Neural crest cell (in vitro differentiated cells): ENCODE data around the gene MXD1. TPM values are rescaled to one million over a fixed set of nuclear protein-coding genes. Genes with fewer than 3 reads are reported as not detected.

Source experiments
- DNase-seq: peaks from one replicate; pipeline ENCODE4 v3.0.0; 2021; ENCODE audit warnings: low read depth, mixed read lengths, low spot score
- H3K27ac Mint-ChIP-seq: one replicate; pipeline ENCODE4 v1.8.0; 2021; ENCODE audit warnings: mild to moderate bottlenecking, mixed read lengths; ENCODE audit not compliant: unreplicated experiment
- H3K27me3 Mint-ChIP-seq: 2 replicates; pipeline ENCODE4 v1.8.0; 2021; ENCODE audit warnings: low read depth, mild to moderate bottlenecking, mixed read lengths
- H3K36me3 Mint-ChIP-seq: 2 replicates; pipeline ENCODE4 v1.8.0; 2021; ENCODE audit warnings: low read depth, mild to moderate bottlenecking, mixed read lengths
- H3K4me1 Mint-ChIP-seq: 2 replicates; pipeline ENCODE4 v1.8.0; 2021; ENCODE audit warnings: mixed read lengths
- H3K4me3 Mint-ChIP-seq: one replicate; pipeline ENCODE4 v1.8.0; 2021; ENCODE audit warnings: mild to moderate bottlenecking, mixed read lengths
- H3K9me3 Mint-ChIP-seq: 2 replicates; pipeline ENCODE4 v1.8.0; 2021; ENCODE audit warnings: mixed read lengths
- total RNA-seq: library from RNA; stranded (reverse); gene quantifications from 2 replicates; pipeline ENCODE4 v1.2.1, GENCODE V29; 2021
- TF ChIP-seq, protein P1 (sequence below): fragments of 200-600 bp; sonication (generic); conservative IDR thresholded peaks from 2 replicates; pipeline ENCODE4 v1.5.0; 2021; ENCODE audit warnings: antibody characterized with exemption, mild to moderate bottlenecking

MXD1 gene
- total RNA-seq, 1 donor from 2014 or later: 4.9 TPM

GRCh38 chr2:69964353-69964841, 49.5 kb downstream of the MXD1 start:
- no peaks in the 10 kb centered on the region for H3K9me3 Mint-ChIP-seq
- no peaks in the 10 kb centered on the region for H3K36me3 Mint-ChIP-seq
- TF ChIP-seq, protein P1, sequence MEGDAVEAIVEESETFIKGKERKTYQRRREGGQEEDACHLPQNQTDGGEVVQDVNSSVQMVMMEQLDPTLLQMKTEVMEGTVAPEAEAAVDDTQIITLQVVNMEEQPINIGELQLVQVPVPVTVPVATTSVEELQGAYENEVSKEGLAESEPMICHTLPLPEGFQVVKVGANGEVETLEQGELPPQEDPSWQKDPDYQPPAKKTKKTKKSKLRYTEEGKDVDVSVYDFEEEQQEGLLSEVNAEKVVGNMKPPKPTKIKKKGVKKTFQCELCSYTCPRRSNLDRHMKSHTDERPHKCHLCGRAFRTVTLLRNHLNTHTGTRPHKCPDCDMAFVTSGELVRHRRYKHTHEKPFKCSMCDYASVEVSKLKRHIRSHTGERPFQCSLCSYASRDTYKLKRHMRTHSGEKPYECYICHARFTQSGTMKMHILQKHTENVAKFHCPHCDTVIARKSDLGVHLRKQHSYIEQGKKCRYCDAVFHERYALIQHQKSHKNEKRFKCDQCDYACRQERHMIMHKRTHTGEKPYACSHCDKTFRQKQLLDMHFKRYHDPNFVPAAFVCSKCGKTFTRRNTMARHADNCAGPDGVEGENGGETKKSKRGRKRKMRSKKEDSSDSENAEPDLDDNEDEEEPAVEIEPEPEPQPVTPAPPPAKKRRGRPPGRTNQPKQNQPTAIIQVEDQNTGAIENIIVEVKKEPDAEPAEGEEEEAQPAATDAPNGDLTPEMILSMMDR: no peak
- H3K27me3 Mint-ChIP-seq: no peaks in the 10 kb centered on the region
- no peak overlapping the region for H3K4me3 Mint-ChIP-seq
- no peak overlapping the region for H3K27ac Mint-ChIP-seq
- H3K4me1 Mint-ChIP-seq: no peaks in the 10 kb centered on the region
- DNase-seq: no peak

GRCh38 chr2:69965756-69966445, 51.0 kb downstream of the MXD1 start:
- Mint-ChIP-seq H3K9me3 (no peaks in the 10 kb centered on the region), H3K27me3 (no peaks in the 10 kb centered on the region), H3K4me1 (no peaks in the 10 kb centered on the region), H3K27ac (no peak overlapping the region), H3K36me3 (no peaks in the 10 kb centered on the region), H3K4me3 (no peak overlapping the region)
- DNase-seq: no peak
- TF ChIP-seq, protein P1: no peak

DNA sequence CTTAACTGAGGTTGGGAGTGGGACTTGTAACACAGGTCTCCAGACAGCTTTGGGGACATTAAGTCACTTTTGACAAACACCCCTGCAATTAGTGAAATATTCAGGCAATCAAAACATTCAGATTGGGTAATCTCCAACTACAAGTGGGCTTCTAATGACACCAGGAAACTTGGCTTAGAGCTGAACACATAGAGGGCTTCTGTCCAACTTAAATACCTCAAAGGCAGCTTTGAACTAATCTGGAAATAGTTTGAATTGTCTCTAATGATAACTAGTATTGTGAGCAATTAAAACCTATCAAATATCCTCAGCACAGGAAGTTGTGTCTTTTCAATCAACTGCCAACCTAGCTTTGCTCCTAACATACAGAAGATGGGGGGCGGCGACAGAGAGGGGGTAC, 51.6 kb downstream of the MXD1 start:
- Mint-ChIP-seq H3K27me3 (no peaks in the 10 kb centered on the region), H3K4me1 (no peaks in the 10 kb centered on the region), H3K27ac (no peak overlapping the region), H3K9me3 (no peaks in the 10 kb centered on the region), H3K36me3 (no peaks in the 10 kb centered on the region), H3K4me3 (no peak overlapping the region)
- DNase-seq: no peak
- TF ChIP-seq, protein P1: no peak

DNA sequence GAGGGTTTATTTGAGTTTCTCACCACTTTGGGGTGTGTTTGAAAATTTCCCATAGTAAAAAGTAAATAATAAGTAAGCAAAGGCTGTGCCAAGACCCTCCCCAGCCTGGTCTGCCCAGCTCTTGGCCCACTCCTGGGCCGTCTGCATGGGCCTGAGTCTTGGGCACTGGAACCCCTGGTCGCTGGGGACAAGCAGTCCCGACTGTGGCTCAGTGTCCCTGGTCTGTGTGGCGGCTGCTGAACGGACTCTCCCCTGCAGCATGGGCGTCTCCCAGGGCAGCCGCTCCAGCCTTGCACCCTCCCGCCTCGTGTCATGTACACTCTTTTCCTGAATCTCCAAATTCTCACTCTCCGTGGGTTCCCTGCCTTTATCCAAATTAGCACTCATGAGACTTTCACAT, 53.7 kb downstream of the MXD1 start:
- DNase-seq: no peak
- TF ChIP-seq, protein P1: no peak
- Mint-ChIP-seq H3K36me3 (no peaks in the 10 kb centered on the region), H3K4me1 (no peaks in the 10 kb centered on the region), H3K27me3 (no peaks in the 10 kb centered on the region), H3K9me3 (no peaks in the 10 kb centered on the region), H3K4me3 (no peak overlapping the region), H3K27ac (no peak overlapping the region)

DNA sequence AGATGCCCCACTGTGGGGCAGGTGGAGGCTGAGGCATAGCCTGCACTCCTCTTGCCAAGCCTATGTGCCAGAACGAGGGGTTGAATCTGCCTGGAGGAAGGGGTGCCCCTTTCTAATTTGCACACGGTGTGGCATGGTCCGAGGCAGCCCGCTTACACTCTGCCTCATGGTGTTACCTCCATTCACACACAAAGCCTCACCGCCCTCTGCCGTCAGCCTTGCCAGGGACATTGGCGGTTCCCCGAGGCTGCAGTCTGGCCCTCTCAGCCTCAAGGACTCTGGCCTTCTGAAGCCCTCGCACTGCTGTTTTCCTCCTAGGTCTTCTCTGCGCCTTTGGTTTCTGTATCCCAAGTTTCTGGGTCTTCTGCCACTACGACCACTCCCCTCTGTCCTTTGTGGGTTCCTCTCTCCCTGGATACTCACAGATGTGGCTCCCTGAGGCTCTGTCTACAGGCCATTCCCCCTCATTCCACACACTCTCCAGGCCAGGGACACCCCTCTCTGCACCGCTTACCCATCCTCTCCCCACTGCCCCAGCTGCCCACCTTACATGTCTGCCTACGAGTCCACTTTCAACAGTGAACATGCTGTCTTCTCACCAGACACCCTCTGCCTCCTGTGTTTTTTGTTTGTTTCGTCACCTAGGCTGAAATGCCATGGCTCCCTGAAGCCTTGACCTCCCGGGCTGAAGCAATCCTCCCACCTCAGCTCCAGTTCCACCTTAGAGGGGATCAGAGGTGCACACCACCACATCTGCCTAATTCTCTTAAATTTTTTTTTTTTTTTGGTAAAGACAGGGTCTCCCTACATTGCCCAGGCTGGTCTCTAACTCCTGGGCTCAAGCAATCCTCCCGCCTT, 54.4 kb downstream of the MXD1 start:
- Mint-ChIP-seq H3K4me1 (no peaks in the 10 kb centered on the region), H3K27me3 (no peaks in the 10 kb centered on the region), H3K9me3 (no peaks in the 10 kb centered on the region), H3K4me3 (no peak overlapping the region), H3K27ac (no peak overlapping the region), H3K36me3 (no peaks in the 10 kb centered on the region)
- TF ChIP-seq, protein P1: no peak
- no peak for DNase-seq
